Measurements from ENCODE around the gene EPOP.

GRCh38 chr17:38681096-38681495, 6.3 kb upstream of the EPOP start:
- TF ChIP-seq EZH2 (IDR thresholded peaks at IDR 0.05; ENCODE audit: borderline replicate concordance, low read depth, low read length, poor library complexity, severe bottlenecking) (no peak), CTCF (conservative IDR thresholded peaks at IDR 0.05; ENCODE audit: low read depth, low read length) (no peak)

All from A673 (cell line).